ENCODE measurements around the gene CASP7. TPM values are rescaled to one million over a fixed set of nuclear protein-coding genes. Genes with fewer than 3 reads are reported as not detected.

Gene CASP7
- total RNA-seq, 2 donors from 2014 or later = 6.1 to 19.8 TPM

DNA sequence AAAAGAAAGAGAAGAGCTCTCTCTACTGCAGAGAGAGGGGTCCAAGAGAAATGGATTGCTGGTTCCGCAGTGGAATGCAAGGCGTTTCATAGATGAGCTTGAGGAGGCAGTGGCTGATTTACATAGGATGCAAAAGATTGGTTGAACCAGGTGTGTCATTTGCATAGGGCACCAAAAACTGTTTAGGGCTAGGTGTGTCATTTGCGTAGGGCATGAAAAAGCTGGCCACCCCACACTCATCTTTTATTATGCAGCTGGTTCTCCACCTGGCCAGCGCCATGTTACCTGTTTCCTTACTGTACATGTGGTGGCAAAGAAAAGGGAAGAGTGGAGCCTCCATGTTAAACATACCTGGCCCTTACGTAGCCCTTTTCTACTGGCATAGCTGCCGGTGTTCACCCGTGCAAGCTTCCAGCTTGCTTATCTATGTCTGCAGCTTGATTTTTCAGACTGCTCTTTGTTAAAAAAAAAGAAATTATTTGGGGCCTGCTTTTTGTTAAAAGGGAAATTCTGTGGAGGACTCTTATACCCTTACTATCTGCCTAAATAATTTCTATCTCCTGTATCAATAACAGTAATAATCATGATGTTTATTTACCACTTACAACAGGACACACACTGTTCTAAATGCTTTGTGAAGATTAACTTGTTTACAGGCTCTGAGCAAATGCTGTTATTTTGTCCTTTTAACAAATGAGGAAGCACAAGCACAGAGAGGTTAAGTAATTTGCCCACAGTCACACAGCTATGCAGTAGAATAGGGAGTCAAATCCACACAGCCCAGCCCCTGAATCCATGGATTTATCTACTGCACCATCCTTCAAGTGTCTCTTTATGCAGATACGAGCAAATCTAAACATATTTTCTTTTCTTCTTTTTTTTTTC lies 33.3 kb downstream of the CASP7 start:
- ATAC-seq (replicated peaks) = no peak
- Mint-ChIP-seq H3K27me3 (no peaks in the 10 kb centered on the region), H3K4me3 (no peak overlapping the region), H3K9me3 (no peaks in the 10 kb centered on the region), H3K36me3 (ENCODE audit: low read depth) (peaks cover 21% of the 10 kb centered on the region), H3K27ac (no peak overlapping the region), H3K4me1 (peaks cover 4% of the 10 kb centered on the region)

- no peak for ATAC-seq (replicated peaks)
- no peaks in the 10 kb centered on the region for H3K9me3 Mint-ChIP-seq
- no peak overlapping the region for H3K27ac Mint-ChIP-seq
- H3K36me3 Mint-ChIP-seq (ENCODE audit: low read depth) = peaks cover 24% of the 10 kb centered on the region
- H3K4me1 Mint-ChIP-seq = peaks cover 4% of the 10 kb centered on the region
- H3K4me3 Mint-ChIP-seq = no peak overlapping the region
- no peaks in the 10 kb centered on the region for H3K27me3 Mint-ChIP-seq
These were observed 33.9 kb downstream of the CASP7 start for GRCh38 chr10:113713640-113713982.

DNA sequence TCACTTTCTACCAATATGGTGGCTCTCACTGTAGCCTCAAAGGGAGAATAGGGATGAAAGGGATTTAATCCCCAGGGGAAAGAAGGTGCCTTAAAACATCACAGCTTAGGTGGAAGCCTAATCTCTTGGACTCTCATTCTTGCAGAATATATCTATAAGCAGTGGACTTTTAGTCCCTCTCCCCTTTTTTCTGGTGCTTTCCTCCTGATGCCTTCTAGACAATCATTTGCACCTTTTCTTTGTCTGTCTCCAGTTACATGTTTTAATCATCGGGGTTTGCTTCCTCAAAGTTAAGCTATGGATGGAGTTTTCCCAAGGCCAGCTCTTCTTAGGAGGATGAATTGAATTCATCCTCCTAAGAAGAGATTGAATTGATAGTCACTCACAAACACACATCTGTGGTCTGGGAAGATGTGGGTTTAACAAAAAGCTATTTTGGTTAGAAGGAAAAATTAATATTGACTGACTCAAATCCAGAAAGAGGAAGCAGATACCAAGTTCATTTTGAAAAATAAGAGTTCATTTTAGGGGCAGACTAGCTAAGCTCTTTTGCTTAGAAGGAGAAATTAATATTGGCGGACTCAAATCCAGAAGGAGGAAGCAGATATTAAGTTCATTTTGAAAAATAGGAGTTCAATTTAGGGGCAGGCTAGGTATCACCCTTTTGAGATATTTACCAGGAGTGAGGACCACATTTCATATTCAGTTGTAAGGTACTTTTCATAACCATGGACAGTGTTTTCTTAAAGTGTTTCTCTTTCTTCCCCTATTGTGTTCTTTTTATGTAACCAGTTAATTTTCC lies 36.6 kb downstream of the CASP7 start:
- no peak overlapping the region for H3K4me3 Mint-ChIP-seq
- H3K27me3 Mint-ChIP-seq = no peaks in the 10 kb centered on the region
- H3K9me3 Mint-ChIP-seq = no peaks in the 10 kb centered on the region
- H3K27ac Mint-ChIP-seq = no peak overlapping the region
- peaks cover 42% of the 10 kb centered on the region for H3K36me3 Mint-ChIP-seq (ENCODE audit: low read depth)
- no peak for ATAC-seq (replicated peaks)
- no peaks in the 10 kb centered on the region for H3K4me1 Mint-ChIP-seq

DNA sequence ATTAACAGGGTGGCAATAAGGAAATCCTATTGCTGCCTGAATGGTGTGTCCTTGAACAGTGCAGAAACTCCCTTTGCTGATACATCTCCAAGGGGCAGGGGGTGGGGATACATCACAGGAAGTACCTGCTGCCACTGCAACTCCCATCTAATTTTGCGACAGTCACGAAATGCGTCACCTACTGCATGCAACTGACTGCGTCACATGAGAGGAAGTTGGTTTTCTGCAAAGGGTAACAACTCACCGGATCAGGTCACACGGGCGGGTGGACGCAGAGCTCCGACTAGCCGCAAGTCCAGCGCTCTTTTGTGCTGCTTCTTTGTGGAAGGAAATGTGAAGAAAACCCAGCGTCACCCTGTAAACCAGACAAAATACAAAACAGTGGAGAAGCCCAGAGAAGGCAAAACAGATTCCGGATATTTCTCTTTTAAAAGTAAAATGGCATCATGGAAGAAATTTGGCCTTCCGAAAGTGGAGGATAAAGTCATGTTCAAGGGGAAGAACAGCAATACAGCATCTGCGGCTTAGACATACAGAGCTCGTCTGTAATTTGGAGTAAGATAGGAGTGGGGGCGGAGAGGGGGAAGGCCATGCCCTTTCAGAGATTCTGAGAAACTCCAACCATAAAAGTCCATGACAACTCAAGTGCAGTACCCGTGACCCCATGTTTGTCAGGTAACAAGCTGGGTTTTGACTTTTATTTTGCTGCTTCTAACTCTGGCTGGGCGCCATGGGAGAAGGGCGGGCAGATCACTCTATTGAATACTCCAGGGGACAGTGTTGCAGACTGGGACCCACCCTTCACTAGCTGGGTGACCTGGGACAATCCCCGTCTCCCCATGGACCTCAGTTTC lies 39.5 kb downstream of the CASP7 start:
- no peak for ATAC-seq (replicated peaks)
- Mint-ChIP-seq H3K4me1 (no peaks in the 10 kb centered on the region), H3K4me3 (no peak overlapping the region), H3K9me3 (no peaks in the 10 kb centered on the region), H3K36me3 (ENCODE audit: low read depth) (peaks cover 63% of the 10 kb centered on the region), H3K27ac (no peak overlapping the region), H3K27me3 (no peaks in the 10 kb centered on the region)

- Mint-ChIP-seq H3K9me3 (no peaks in the 10 kb centered on the region), H3K4me1 (no peaks in the 10 kb centered on the region), H3K27me3 (no peaks in the 10 kb centered on the region), H3K27ac (no peak overlapping the region), H3K36me3 (ENCODE audit: low read depth) (peaks cover 73% of the 10 kb centered on the region), H3K4me3 (no peak overlapping the region)
- no peak for ATAC-seq (replicated peaks)
These were observed 40.7 kb downstream of the CASP7 start for GRCh38 chr10:113720386-113720785.

- no peaks in the 10 kb centered on the region for H3K9me3 Mint-ChIP-seq
- ATAC-seq (replicated peaks) = no peak
- H3K27ac Mint-ChIP-seq = no peak overlapping the region
These were observed 52.6 kb downstream of the CASP7 start for GRCh38 chr10:113732160-113732881.

GRCh38 chr10:113732966-113733365 lies 53.3 kb downstream of the CASP7 start:
- no peak for ATAC-seq (replicated peaks)
- Mint-ChIP-seq H3K27me3 (no peaks in the 10 kb centered on the region), H3K36me3 (ENCODE audit: low read depth) (peaks cover 33% of the 10 kb centered on the region), H3K4me1 (no peaks in the 10 kb centered on the region), H3K27ac (no peak overlapping the region), H3K9me3 (no peaks in the 10 kb centered on the region), H3K4me3 (no peak overlapping the region)

More at GRCh38 chr10:113732160-113732881, 52.6 kb downstream of the CASP7 start:
- Mint-ChIP-seq H3K4me3 (no peak overlapping the region), H3K36me3 (ENCODE audit: low read depth) (peaks cover 40% of the 10 kb centered on the region), H3K4me1 (no peaks in the 10 kb centered on the region), H3K27me3 (no peaks in the 10 kb centered on the region)

DNA sequence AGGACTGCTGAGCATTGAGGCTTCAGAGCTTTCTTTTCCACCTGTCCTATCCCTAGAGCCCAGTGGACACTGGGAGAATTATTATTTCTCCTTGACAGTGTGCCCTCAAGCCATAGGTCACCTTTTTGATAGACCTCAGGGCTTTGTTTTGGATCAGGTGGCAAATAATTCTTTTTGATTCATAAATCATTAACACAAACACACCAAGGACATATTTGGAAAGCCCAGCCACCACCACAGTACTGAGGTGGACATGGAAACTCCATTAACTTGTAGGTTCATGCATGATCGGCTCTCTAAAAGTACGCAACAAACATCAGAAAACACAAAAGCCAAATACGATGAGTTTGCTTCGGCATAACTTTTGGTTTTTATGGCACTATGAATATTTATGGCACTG lies 53.9 kb downstream of the CASP7 start:
- H3K27me3 Mint-ChIP-seq = no peaks in the 10 kb centered on the region
- ATAC-seq (replicated peaks) = no peak
- H3K36me3 Mint-ChIP-seq (ENCODE audit: low read depth) = peaks cover 27% of the 10 kb centered on the region
- no peak overlapping the region for H3K4me3 Mint-ChIP-seq
- H3K4me1 Mint-ChIP-seq = no peaks in the 10 kb centered on the region
- H3K9me3 Mint-ChIP-seq = no peaks in the 10 kb centered on the region
- H3K27ac Mint-ChIP-seq = no peak overlapping the region

DNA sequence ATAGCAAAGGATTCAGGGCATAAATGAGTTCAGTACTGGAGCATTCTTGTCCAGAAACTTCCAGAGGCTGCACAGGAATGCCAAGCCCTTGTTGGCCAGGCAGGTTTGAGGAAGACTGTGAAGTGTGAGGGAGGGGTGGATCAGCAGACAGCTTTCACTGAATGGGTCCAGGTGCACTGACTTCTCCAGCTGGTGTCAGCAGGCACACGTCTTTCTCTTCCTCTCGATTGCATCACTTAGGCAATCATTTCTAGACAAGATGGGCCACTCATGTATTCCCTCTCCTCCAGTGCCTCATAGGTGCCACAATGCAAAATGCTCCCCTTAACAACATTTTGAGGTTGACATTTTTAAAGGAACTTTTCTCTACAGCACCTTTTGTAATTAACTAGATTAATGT lies 56.2 kb downstream of the CASP7 start:
- Mint-ChIP-seq H3K27ac (no peak overlapping the region), H3K9me3 (no peaks in the 10 kb centered on the region), H3K4me3 (no peak overlapping the region), H3K4me1 (no peaks in the 10 kb centered on the region), H3K36me3 (ENCODE audit: low read depth) (peaks cover 5% of the 10 kb centered on the region), H3K27me3 (no peaks in the 10 kb centered on the region)
- peak; percentile 18 for ATAC-seq (replicated peaks)

- Mint-ChIP-seq H3K27me3 (no peaks in the 10 kb centered on the region), H3K36me3 (ENCODE audit: low read depth) (peaks cover 1% of the 10 kb centered on the region), H3K9me3 (no peaks in the 10 kb centered on the region), H3K4me1 (no peaks in the 10 kb centered on the region), H3K27ac (no peak overlapping the region), H3K4me3 (no peak overlapping the region)
- no peak for ATAC-seq (replicated peaks)
These were observed 56.9 kb downstream of the CASP7 start for GRCh38 chr10:113736576-113736975.

- ATAC-seq (replicated peaks) = no peak
- H3K36me3 Mint-ChIP-seq (ENCODE audit: low read depth) = no peaks in the 10 kb centered on the region
- no peaks in the 10 kb centered on the region for H3K4me1 Mint-ChIP-seq
- H3K27me3 Mint-ChIP-seq = peaks cover 1% of the 10 kb centered on the region
- no peak overlapping the region for H3K4me3 Mint-ChIP-seq
- H3K27ac Mint-ChIP-seq = no peak overlapping the region
- no peaks in the 10 kb centered on the region for H3K9me3 Mint-ChIP-seq
These were observed 59.3 kb downstream of the CASP7 start for GRCh38 chr10:113739031-113739430.

DNA sequence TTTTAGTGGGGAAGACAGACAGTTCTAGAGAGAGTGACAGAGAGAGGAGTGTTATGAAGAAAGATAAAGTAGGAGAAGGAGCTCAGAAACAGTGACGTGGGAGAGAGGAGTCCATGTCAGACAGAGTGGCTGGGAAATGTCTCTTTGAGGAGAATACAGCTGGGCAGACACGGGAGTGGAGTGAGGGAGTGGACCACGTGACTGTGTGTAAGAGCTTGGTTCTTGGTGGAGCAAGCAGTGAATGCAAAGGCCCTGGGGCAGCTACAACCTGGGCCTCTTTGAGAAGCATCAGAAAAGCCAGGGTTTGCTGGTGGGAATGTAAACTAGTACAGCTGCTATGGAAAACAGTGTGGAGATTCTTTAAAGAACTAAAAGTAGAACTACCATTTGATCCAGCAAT lies 59.9 kb downstream of the CASP7 start:
- H3K4me1 Mint-ChIP-seq = no peaks in the 10 kb centered on the region
- no peak overlapping the region for H3K4me3 Mint-ChIP-seq
- peaks cover 7% of the 10 kb centered on the region for H3K27me3 Mint-ChIP-seq
- H3K9me3 Mint-ChIP-seq = no peaks in the 10 kb centered on the region
- no peak overlapping the region for H3K27ac Mint-ChIP-seq
- ATAC-seq (replicated peaks) = no peak
- no peaks in the 10 kb centered on the region for H3K36me3 Mint-ChIP-seq (ENCODE audit: low read depth)

- no peak overlapping the region for H3K4me3 Mint-ChIP-seq
- no peak for ATAC-seq (replicated peaks)
- H3K4me1 Mint-ChIP-seq = no peaks in the 10 kb centered on the region
- peaks cover 7% of the 10 kb centered on the region for H3K27me3 Mint-ChIP-seq
- H3K27ac Mint-ChIP-seq = no peak overlapping the region
- H3K9me3 Mint-ChIP-seq = no peaks in the 10 kb centered on the region
- H3K36me3 Mint-ChIP-seq (ENCODE audit: low read depth) = no peaks in the 10 kb centered on the region
These were observed 61.1 kb downstream of the CASP7 start for GRCh38 chr10:113740850-113741249.

GRCh38 chr10:113742466-113742865 lies 62.8 kb downstream of the CASP7 start:
- Mint-ChIP-seq H3K36me3 (ENCODE audit: low read depth) (no peaks in the 10 kb centered on the region), H3K9me3 (no peaks in the 10 kb centered on the region), H3K27me3 (peaks cover 9% of the 10 kb centered on the region), H3K4me3 (no peak overlapping the region), H3K4me1 (no peaks in the 10 kb centered on the region), H3K27ac (no peak overlapping the region)
- no peak for ATAC-seq (replicated peaks)
